HCT116 (cell line): ENCODE data around the gene SMDT1. TPM values are rescaled to one million over a fixed set of nuclear protein-coding genes. Genes with fewer than 3 reads are reported as not detected.

Experiments
- ATAC-seq: fragments of 200-7000 bp; cut with Tn5 transposase; 2 replicates; pipeline ENCODE4 v1.9.1; 2020; ENCODE audit warnings: mild to moderate bottlenecking, moderate library complexity
- BruUV-seq: library from RNA; stranded (reverse); fragments of 400-500 nt; replicated peaks from 2 replicates; lab custom pipeline; 2021; lab: Mats Ljungman, UMichigan
- CTCF ChIA-PET: fragments of 300-600 bp; sonication (Branson Sonifier 250); formaldehyde crosslinking; loops from one replicate; lab custom pipeline; 2021; ENCODE audit warnings: antibody characterized with exemption; lab: Charles Lee
- POLR2A ChIA-PET: fragments of 300-600, 350-600 bp; sonication (Branson Sonifier 250); formaldehyde crosslinking; loops from one replicate; lab custom pipeline; 2021; ENCODE audit warnings: antibody characterized with exemption; lab: Charles Lee
- RAD21 ChIA-PET, 2 experiments: fragments of 300-600 bp; sonication (Branson Sonifier 250); formaldehyde crosslinking; loops; one replicate each; lab custom pipeline; 2023; ENCODE audit warnings: low total read pairs in 2 of 2; ENCODE audit not compliant: uncharacterized antibody in 2 of 2, unreplicated experiment in 2 of 2, low non-redundant PET in 1 of 2; lab: Charles Lee
- DNase-seq: peaks from one replicate; pipeline ENCODE4 v3.0.0-alpha.2; 2010; ENCODE audit warnings: low read depth, low spot score
- H2AFZ ChIP-seq: fragments of 200-600 bp; shearing (Covaris generic), sonication (generic); 2 replicates; pipeline ENCODE4 v1.6.1; 2017; ENCODE audit warnings: low read depth, mixed run types, mixed read lengths, antibody characterized with exemption, low read length; ENCODE audit not compliant: poor library complexity, severe bottlenecking
- H3K27ac ChIP-seq: 2 replicates; pipeline ENCODE4 v1.5.1; 2012; ENCODE audit warnings: low read depth, low read length
- H3K27me3 ChIP-seq: fragments of 200-600 bp; sonication (generic); 2 replicates; pipeline ENCODE4 v1.6.1; 2016; ENCODE audit warnings: mixed run types, low read length, mixed read lengths; ENCODE audit not compliant: insufficient read depth
- H3K36me3 ChIP-seq, 2 experiments: fragments of 200-500 bp in 1 of 2; fragments of 200-600 bp in 1 of 2; sonication (Bioruptor generic) in 1 of 2; sonication (generic) in 1 of 2; 2 replicates each; pipeline versions ENCODE4 v1.5.1 to v1.6.1; 2014 to 2016; ENCODE audit warnings: low read length in 2 of 2, inconsistent platforms in 1 of 2, mixed read lengths in 1 of 2, mixed run types in 1 of 2; ENCODE audit not compliant: insufficient read depth in 2 of 2, control insufficient read depth in 1 of 2
- H3K4me1 ChIP-seq, 2 experiments: fragments of 200-600 bp in 1 of 2; sonication (generic) in 1 of 2; 2 replicates each; pipeline versions ENCODE4 v1.5.1 to v1.6.1; 2012 to 2017; ENCODE audit warnings: low read length in 2 of 2, inconsistent platforms in 1 of 2, mild to moderate bottlenecking in 1 of 2, mixed read lengths in 1 of 2, mixed run types in 1 of 2, moderate library complexity in 1 of 2; ENCODE audit not compliant: insufficient read depth in 2 of 2, control insufficient read depth in 1 of 2
- H3K4me2 ChIP-seq: fragments of 200-600 bp; sonication (generic); 2 replicates; pipeline ENCODE4 v1.6.1; 2017; ENCODE audit warnings: mixed run types, low read length, mixed read lengths
- H3K4me3 ChIP-seq, 2 experiments: fragments of 200-600 bp in 1 of 2; sonication (generic) in 1 of 2; replicated peaks in 1 of 2; 2 replicates each; pipeline ENCODE4 v1.5.1; 2011 to 2016; ENCODE audit warnings: low read length in 2 of 2, control low read depth in 1 of 2, low read depth in 1 of 2, mild to moderate bottlenecking in 1 of 2, mixed read lengths in 1 of 2, mixed run types in 1 of 2
- H3K79me2 ChIP-seq: fragments of 200-600 bp; sonication (generic); 2 replicates; pipeline ENCODE4 v1.6.1; 2017; ENCODE audit warnings: mild to moderate bottlenecking, mixed run types, low read length, moderate library complexity, mixed read lengths; ENCODE audit not compliant: insufficient read depth
- H3K9ac ChIP-seq: fragments of 200-600 bp; sonication (generic); 2 replicates; pipeline ENCODE4 v1.6.1; 2016; ENCODE audit warnings: low read length, mixed read lengths
- H3K9me2 ChIP-seq: fragments of 200-600 bp; sonication (generic), shearing (Covaris generic); 2 replicates; pipeline ENCODE4 v1.6.1; 2017; ENCODE audit warnings: mixed run types, mild to moderate bottlenecking, moderate library complexity; ENCODE audit not compliant: insufficient read depth
- H3K9me3 ChIP-seq, 2 experiments: fragments of 200-500 bp in 1 of 2; fragments of 200-600 bp in 1 of 2; sonication (Bioruptor generic) in 1 of 2; sonication (generic) in 1 of 2; 2 replicates each; pipeline ENCODE4 v1.6.1; 2014 to 2017; ENCODE audit warnings: low read length in 2 of 2, mixed read lengths in 2 of 2, inconsistent platforms in 1 of 2, low read depth in 1 of 2, mild to moderate bottlenecking in 1 of 2, mixed run types in 1 of 2, moderate library complexity in 1 of 2; ENCODE audit not compliant: control insufficient read depth in 1 of 2, insufficient read depth in 1 of 2
- H4K20me1 ChIP-seq: fragments of 200-600 bp; sonication (generic), shearing (Covaris generic); 2 replicates; pipeline ENCODE4 v1.6.1; 2017; ENCODE audit warnings: mixed run types, mild to moderate bottlenecking, moderate library complexity; ENCODE audit not compliant: insufficient read depth
- CEBPB ChIP-seq: IDR thresholded peaks from 2 replicates; pipeline ENCODE4 v1.6.1; 2012; ENCODE audit warnings: low read depth
- EGR1 ChIP-seq: IDR thresholded peaks from 2 replicates; pipeline ENCODE4 v1.6.1; 2012; ENCODE audit warnings: low read depth
- FOSL1 ChIP-seq: IDR thresholded peaks from 2 replicates; pipeline ENCODE4 v1.6.1; 2012; ENCODE audit warnings: low read depth
- JUND ChIP-seq: IDR thresholded peaks from 2 replicates; pipeline ENCODE4 v1.6.1; 2012
- POLR2A ChIP-seq: IDR thresholded peaks from 2 replicates; pipeline ENCODE4 v1.7.0; 2011; ENCODE audit warnings: borderline replicate concordance; ENCODE audit not compliant: insufficient read depth, insufficient read length; ENCODE audit errors: extremely low read depth
- RAD21 ChIP-seq: IDR thresholded peaks from 2 replicates; pipeline ENCODE4 v1.6.1; 2012; ENCODE audit warnings: low read depth, mild to moderate bottlenecking
- SIN3A ChIP-seq: IDR thresholded peaks from 2 replicates; pipeline ENCODE4 v1.6.1; 2012; ENCODE audit warnings: low read depth
- YY1 ChIP-seq: IDR thresholded peaks from 2 replicates; pipeline ENCODE4 v1.6.1; 2011; ENCODE audit warnings: low read length, low read depth, moderate library complexity, mild to moderate bottlenecking; ENCODE audit not compliant: insufficient replicate concordance; ENCODE audit errors: extremely low read depth
- ZFX ChIP-seq: fragments of 450-650 bp; IDR thresholded peaks from 2 replicates; pipeline ENCODE4 v1.6.1; 2017
- intact Hi-C: fragments of 100-400 bp; cut with micrococcal nuclease; formaldehyde crosslinking; loops from 2 replicates; pipeline ENCODE4 v1.10.0; 2022
- total RNA-seq: library from RNA; stranded (reverse); gene quantifications from one replicate; pipeline ENCODE4 v1.2.1, GENCODE V29; 2021; ENCODE audit not compliant: unreplicated experiment
- TF ChIP-seq, protein P1 (sequence below): IDR thresholded peaks from 2 replicates; pipeline ENCODE4 v1.6.1; 2011; ENCODE audit warnings: mild to moderate bottlenecking, low read length, moderate library complexity; ENCODE audit not compliant: insufficient replicate concordance; ENCODE audit errors: extremely low read depth
- TF ChIP-seq, protein P2 (sequence below): IDR thresholded peaks from 2 replicates; pipeline ENCODE4 v1.6.1; 2012

SMDT1 gene
- total RNA-seq, 1 experiment from 2014 or later = 51.9 TPM

GRCh38 chr22:42072606-42073330, 6.7 kb upstream of the SMDT1 start:
- TF ChIP-seq RAD21 = no peak
- BruUV-seq = no TSS peak
- no peaks in the 10 kb centered on the region; a peak in 1 of 4 replicates for H3K36me3 ChIP-seq
- no peak overlapping the region for H3K4me2 ChIP-seq
- no peaks in the 10 kb centered on the region for H4K20me1 ChIP-seq
- H3K27me3 ChIP-seq = no peaks in the 10 kb centered on the region
- DNase-seq (no peak), ATAC-seq (no peak)
- no peaks in the 10 kb centered on the region for H3K79me2 ChIP-seq
- H3K9ac ChIP-seq = no peak overlapping the region
- H3K4me3 ChIP-seq = no peak overlapping the region
- CTCF ChIA-PET = no interaction called here
- peaks cover 12 to 20% of the 10 kb centered on the region in 2 experiments for H3K4me1 ChIP-seq
- POLR2A ChIA-PET = no interaction called here
- intact Hi-C loops = no loop called here
- RAD21 ChIA-PET = no interaction called here
- H3K9me2 ChIP-seq = no peaks in the 10 kb centered on the region
- no peak overlapping the region for H2AFZ ChIP-seq
- H3K9me3 ChIP-seq = no peaks in the 10 kb centered on the region
- H3K27ac ChIP-seq = no peak overlapping the region

DNA sequence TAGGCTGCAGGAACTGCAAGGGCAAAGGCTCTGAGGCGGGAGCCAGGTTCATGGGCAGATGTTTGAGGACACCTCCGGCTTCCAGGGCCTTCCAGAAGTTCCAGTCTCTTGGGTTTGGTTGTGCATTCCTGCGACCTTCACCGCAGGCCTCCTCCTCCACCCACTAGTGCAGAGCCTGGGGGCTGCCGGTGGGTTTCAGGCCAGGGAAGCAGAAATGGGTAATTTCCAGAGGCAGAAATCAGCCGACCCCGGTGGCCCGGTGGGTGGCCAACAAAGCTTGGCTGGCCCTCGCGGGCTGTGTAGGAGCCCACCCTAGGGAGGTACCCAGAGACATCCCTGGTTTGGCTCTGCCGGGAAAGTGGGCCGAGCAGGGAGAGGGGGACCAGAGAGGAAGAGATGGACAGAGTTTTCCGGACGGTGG, 5.9 kb upstream of the SMDT1 start:
- H3K27ac ChIP-seq = no peak overlapping the region
- no peak overlapping the region for H3K4me2 ChIP-seq
- H3K9me3 ChIP-seq = no peaks in the 10 kb centered on the region
- peaks cover 12 to 21% of the 10 kb centered on the region in 2 experiments for H3K4me1 ChIP-seq
- no peak overlapping the region for H3K9ac ChIP-seq
- no TSS peak for BruUV-seq
- TF ChIP-seq, protein P1, sequence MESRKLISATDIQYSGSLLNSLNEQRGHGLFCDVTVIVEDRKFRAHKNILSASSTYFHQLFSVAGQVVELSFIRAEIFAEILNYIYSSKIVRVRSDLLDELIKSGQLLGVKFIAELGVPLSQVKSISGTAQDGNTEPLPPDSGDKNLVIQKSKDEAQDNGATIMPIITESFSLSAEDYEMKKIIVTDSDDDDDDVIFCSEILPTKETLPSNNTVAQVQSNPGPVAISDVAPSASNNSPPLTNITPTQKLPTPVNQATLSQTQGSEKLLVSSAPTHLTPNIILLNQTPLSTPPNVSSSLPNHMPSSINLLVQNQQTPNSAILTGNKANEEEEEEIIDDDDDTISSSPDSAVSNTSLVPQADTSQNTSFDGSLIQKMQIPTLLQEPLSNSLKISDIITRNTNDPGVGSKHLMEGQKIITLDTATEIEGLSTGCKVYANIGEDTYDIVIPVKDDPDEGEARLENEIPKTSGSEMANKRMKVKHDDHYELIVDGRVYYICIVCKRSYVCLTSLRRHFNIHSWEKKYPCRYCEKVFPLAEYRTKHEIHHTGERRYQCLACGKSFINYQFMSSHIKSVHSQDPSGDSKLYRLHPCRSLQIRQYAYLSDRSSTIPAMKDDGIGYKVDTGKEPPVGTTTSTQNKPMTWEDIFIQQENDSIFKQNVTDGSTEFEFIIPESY = no peak
- no peak for TF ChIP-seq CEBPB
- TF ChIP-seq RAD21 = no peak
- TF ChIP-seq, protein P2, sequence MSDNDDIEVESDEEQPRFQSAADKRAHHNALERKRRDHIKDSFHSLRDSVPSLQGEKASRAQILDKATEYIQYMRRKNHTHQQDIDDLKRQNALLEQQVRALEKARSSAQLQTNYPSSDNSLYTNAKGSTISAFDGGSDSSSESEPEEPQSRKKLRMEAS = no peak
- no peak for TF ChIP-seq EGR1
- no peak for TF ChIP-seq ZFX
- TF ChIP-seq POLR2A = no peak
- no peak for TF ChIP-seq FOSL1
- TF ChIP-seq SIN3A = no peak
- no peak for TF ChIP-seq YY1
- TF ChIP-seq JUND = no peak
- no peak overlapping the region for H2AFZ ChIP-seq
- no peaks in the 10 kb centered on the region for H3K36me3 ChIP-seq
- no peaks in the 10 kb centered on the region for H4K20me1 ChIP-seq
- POLR2A ChIA-PET = no interaction called here
- intact Hi-C loops = no loop called here
- RAD21 ChIA-PET = no interaction called here
- ATAC-seq (no peak), DNase-seq (no peak)
- no peaks in the 10 kb centered on the region for H3K27me3 ChIP-seq
- no peak overlapping the region for H3K4me3 ChIP-seq
- no peaks in the 10 kb centered on the region for H3K79me2 ChIP-seq
- CTCF ChIA-PET = no interaction called here
- no peaks in the 10 kb centered on the region for H3K9me2 ChIP-seq
